NCI-H146 (cell line): ENCODE data around the gene PPP2R2D.
A peak's percentile ranks its signal among the peaks of the same experiment; 100 is the strongest.

ENCODE experiments used
- DNase-seq: peaks from one replicate; lab custom pipeline; 2025; lab: John Stamatoyannopoulos, UW

PPP2R2D gene

GRCh38 chr10:131998845-131999681 lies 98.3 kb downstream of the PPP2R2D start:
- DNase-seq = no peak

- peak; percentile 63 for DNase-seq
These were observed 100.6 kb downstream of the PPP2R2D start for GRCh38 chr10:132001238-132001972.

- no peak for DNase-seq
These were observed 101.2 kb downstream of the PPP2R2D start for GRCh38 chr10:132002004-132002403.

- DNase-seq = no peak
These were observed 102.6 kb downstream of the PPP2R2D start for GRCh38 chr10:132003282-132003924.

- DNase-seq = no peak
These were observed 103.2 kb downstream of the PPP2R2D start for GRCh38 chr10:132004052-132004451.

- DNase-seq = no peak
These were observed 104.3 kb downstream of the PPP2R2D start for GRCh38 chr10:132005147-132005546.

- no peak for DNase-seq
These were observed 106.2 kb downstream of the PPP2R2D start for GRCh38 chr10:132006966-132007365.

- no peak for DNase-seq
These were observed 106.9 kb downstream of the PPP2R2D start for GRCh38 chr10:132007681-132008080.
